ENCODE measurements around the gene SNX8.

DNA sequence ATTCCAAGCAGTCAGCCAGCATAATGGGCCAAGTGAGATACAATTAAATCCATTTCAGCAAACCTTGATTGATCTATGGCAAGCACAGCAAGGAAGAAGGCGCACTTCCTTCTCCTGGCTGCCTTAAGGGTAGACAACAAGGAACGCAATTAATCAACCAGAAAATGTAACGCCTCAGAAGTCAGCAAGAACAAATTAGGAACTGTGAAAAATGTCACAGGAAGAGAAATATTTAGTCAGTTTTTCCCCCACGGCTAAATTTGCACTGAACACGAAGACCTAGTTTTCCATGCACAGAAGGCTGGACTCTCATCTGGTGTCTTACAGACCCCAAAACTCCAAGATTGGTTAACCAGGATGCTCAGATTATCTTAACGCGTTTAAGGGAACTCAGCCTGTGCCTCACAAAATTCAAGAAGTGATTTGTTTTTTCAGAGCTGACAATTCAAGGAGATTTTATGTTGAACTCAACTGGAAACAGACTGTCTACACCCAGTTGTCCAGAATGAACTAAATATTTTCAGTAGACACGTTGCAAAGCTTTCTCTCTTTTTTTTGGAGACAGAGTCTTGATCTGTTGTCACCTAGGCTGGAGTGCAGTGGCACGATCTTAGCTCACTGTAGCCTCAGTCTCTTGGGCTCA is 14.2 kb downstream of the SNX8 start:
- TF ChIP-seq, protein P1, sequence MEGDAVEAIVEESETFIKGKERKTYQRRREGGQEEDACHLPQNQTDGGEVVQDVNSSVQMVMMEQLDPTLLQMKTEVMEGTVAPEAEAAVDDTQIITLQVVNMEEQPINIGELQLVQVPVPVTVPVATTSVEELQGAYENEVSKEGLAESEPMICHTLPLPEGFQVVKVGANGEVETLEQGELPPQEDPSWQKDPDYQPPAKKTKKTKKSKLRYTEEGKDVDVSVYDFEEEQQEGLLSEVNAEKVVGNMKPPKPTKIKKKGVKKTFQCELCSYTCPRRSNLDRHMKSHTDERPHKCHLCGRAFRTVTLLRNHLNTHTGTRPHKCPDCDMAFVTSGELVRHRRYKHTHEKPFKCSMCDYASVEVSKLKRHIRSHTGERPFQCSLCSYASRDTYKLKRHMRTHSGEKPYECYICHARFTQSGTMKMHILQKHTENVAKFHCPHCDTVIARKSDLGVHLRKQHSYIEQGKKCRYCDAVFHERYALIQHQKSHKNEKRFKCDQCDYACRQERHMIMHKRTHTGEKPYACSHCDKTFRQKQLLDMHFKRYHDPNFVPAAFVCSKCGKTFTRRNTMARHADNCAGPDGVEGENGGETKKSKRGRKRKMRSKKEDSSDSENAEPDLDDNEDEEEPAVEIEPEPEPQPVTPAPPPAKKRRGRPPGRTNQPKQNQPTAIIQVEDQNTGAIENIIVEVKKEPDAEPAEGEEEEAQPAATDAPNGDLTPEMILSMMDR (IDR thresholded peaks at IDR 0.05): no peak
- no peak for TF ChIP-seq POLR2A (IDR thresholded peaks at IDR 0.05)
- TF ChIP-seq EP300 (IDR thresholded peaks at IDR 0.05): no peak
- TF ChIP-seq POLR2AphosphoS5 (IDR thresholded peaks at IDR 0.05): no peak
